ENCODE data around the gene ATP5F1C. TPM values are rescaled to one million over a fixed set of nuclear protein-coding genes. Genes with fewer than 3 reads are reported as not detected.

ATP5F1C gene
- total RNA-seq, 1 experiment from 2014 or later, result 292 TPM

DNA sequence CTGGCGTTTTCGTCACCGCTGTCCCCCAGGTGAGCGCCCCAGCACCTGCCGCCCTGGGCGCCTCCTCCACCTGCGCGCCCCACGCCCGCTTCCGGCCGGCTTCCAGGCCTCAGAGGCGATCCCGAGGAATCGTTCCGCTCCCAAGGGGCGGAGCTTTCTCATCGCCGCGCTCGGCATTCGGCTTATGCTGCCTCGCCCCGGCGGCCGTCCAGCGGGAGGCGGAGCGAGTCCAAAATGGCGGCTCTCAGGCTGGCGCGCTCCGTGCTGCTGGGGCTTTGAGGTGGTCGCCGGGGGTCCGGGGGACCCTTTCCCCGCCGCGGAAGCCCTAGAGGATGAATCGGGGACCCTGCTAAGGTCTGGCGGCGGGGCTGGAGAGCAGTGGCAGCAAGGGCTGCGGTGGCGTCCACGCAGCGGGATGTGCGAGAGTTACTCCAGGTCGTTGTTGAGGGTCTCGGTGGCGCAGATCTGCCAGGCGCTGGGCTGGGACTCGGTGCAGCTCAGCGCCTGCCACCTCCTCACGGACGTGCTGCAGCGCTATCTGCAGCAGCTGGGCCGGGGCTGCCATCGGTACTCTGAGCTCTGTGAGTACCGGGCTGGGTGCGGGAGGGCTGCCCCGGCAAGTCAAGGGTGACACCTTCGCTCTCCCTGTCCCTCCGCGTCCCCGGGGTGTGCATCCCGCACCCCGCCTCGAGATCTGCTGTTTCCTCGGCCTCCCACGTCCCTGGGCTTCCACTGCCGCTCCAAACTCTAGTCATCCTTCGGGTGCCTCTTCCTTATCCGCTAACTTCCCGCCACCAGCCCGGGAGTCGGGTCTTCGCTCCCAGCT, 30.5 kb downstream of the ATP5F1C start, which contains the start of gene TAF3 (continued):
- TF ChIP-seq, protein P1, sequence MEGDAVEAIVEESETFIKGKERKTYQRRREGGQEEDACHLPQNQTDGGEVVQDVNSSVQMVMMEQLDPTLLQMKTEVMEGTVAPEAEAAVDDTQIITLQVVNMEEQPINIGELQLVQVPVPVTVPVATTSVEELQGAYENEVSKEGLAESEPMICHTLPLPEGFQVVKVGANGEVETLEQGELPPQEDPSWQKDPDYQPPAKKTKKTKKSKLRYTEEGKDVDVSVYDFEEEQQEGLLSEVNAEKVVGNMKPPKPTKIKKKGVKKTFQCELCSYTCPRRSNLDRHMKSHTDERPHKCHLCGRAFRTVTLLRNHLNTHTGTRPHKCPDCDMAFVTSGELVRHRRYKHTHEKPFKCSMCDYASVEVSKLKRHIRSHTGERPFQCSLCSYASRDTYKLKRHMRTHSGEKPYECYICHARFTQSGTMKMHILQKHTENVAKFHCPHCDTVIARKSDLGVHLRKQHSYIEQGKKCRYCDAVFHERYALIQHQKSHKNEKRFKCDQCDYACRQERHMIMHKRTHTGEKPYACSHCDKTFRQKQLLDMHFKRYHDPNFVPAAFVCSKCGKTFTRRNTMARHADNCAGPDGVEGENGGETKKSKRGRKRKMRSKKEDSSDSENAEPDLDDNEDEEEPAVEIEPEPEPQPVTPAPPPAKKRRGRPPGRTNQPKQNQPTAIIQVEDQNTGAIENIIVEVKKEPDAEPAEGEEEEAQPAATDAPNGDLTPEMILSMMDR (IDR thresholded peaks at IDR 0.05 in 2 of 3, conservative IDR thresholded peaks at IDR 0.05 in 1 of 3; ENCODE audit: borderline replicate concordance in 1 of 3, insufficient read depth in 1 of 3, low read depth in 2 of 3, low read length in 2 of 3), result no peak
- TF ChIP-seq EZH2phosphoT487 (IDR thresholded peaks at IDR 0.05; ENCODE audit: borderline replicate concordance) (no peak), SP1 (IDR thresholded peaks at IDR 0.05; ENCODE audit: low read depth) (peak; percentile 68), POLR2A (IDR thresholded peaks at IDR 0.05; ENCODE audit: borderline replicate concordance, extremely low read depth, insufficient read depth, insufficient read length) (peak; percentile 84)

DNA sequence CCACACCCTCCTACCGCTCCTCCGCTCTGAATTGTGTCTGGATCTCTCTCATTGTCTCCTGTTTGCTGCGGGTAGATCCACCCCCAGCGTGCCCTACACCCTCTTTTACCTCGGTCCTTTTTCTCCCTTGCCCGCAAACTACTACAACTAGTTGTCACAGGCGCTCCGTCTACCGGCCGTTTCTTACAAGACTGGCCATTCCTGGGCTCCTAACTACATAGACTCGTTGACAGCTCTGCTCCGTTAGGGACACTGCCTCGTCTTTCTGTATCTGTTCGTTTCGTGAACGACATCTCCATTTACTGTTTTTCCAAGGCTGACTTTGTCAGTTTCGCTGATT, 31.1 kb downstream of the ATP5F1C start:
- ATAC-seq, result peak; percentile 61
- no TSS peak for BruUV-seq (replicated peaks)
- H3K4me1 ChIP-seq (ENCODE audit: control insufficient read depth in 1 of 2, insufficient read depth in 2 of 2, low read length in 2 of 2), result peaks cover 9 to 15% of the 10 kb centered on the region in 2 experiments; a peak in 3 of 4 replicates
- RAD21 ChIA-PET (ENCODE audit: low non-redundant PET in 1 of 2, low total read pairs in 2 of 2, uncharacterized antibody in 2 of 2, unreplicated experiment in 2 of 2), result interaction anchor here in 1 of 2 experiments (0.7 kb wide), 1 partner anchor 20 kb away, joined by 3 read pairs; no protein-coding TSS in a partner anchor
- TF ChIP-seq YY1 (IDR thresholded peaks at IDR 0.05; ENCODE audit: extremely low read depth, insufficient replicate concordance, low read depth, low read length) (peak; percentile 3), RAD21 (IDR thresholded peaks at IDR 0.05; ENCODE audit: low read depth) (0 out of 2 replicates have a peak, but pooled peaks have one; percentile 25)
- TF ChIP-seq, protein P1 (IDR thresholded peaks at IDR 0.05 in 2 of 3, conservative IDR thresholded peaks at IDR 0.05 in 1 of 3; ENCODE audit: borderline replicate concordance in 1 of 3, insufficient read depth in 1 of 3, low read depth in 2 of 3, low read length in 2 of 3), result peak in 2 of 3 experiments; percentile 18 to 29; a peak in 2 of 6 replicates
- TF ChIP-seq, protein P2, sequence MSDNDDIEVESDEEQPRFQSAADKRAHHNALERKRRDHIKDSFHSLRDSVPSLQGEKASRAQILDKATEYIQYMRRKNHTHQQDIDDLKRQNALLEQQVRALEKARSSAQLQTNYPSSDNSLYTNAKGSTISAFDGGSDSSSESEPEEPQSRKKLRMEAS (IDR thresholded peaks at IDR 0.05), result no peak
- H3K9me2 ChIP-seq (ENCODE audit: insufficient read depth), result no peaks in the 10 kb centered on the region
- peak overlapping the region; percentile 21; the same call in 1 of the 2 replicates for H3K27ac ChIP-seq (ENCODE audit: low read depth, low read length)
- H3K27me3 ChIP-seq (ENCODE audit: insufficient read depth, low read length), result no peaks in the 10 kb centered on the region
- H3K79me2 ChIP-seq (ENCODE audit: insufficient read depth, low read length), result peaks cover 21% of the 10 kb centered on the region
- CTCF ChIA-PET, result no interaction called here
- H4K20me1 ChIP-seq (ENCODE audit: insufficient read depth), result no peaks in the 10 kb centered on the region
- H2AFZ ChIP-seq (ENCODE audit: low read depth, low read length, poor library complexity, severe bottlenecking), result no peak overlapping the region
- no peaks in the 10 kb centered on the region; a peak in 1 of 4 replicates for H3K36me3 ChIP-seq (ENCODE audit: control insufficient read depth in 1 of 2, insufficient read depth in 2 of 2, low read length in 2 of 2)
- peak overlapping the region; percentile 92 to 96 for H3K4me3 ChIP-seq (replicated peaks in 1 of 2; ENCODE audit: low read depth in 1 of 2, low read length in 2 of 2)
- POLR2A ChIA-PET, result interaction anchor here (1.8 kb wide), 1 partner anchor 31 kb away, joined by 5 read pairs; the partner anchor contains the start of genes ATP5F1C and KIN
- peak overlapping the region; percentile 77 for H3K9ac ChIP-seq (ENCODE audit: low read length)
- no peak for DNase-seq (ENCODE audit: low read depth, low spot score)
- no peaks in the 10 kb centered on the region for H3K9me3 ChIP-seq (ENCODE audit: control insufficient read depth in 1 of 2, insufficient read depth in 1 of 2, low read depth in 1 of 2, low read length in 2 of 2)
- intact Hi-C loops (cut with micrococcal nuclease), result loop anchor here (2.0 to 5.0 kb wide), 2 partner anchors 30 to 1537 kb away; partner anchors contain the start of gene ATP5F1C
- peak overlapping the region; percentile 93 for H3K4me2 ChIP-seq (ENCODE audit: low read length)
